HT-29 (cell line): Measurements from ENCODE around the gene KRT85. TPM values are rescaled to one million over a fixed set of nuclear protein-coding genes. Genes with fewer than 3 reads are reported as not detected.

ENCODE experiments used
- DNase-seq: peaks from one replicate; pipeline ENCODE4 v3.0.0-alpha.2; 2015; ENCODE audit warnings: low spot score
- total RNA-seq: library from RNA; depleted of rRNA; stranded (reverse); fragments of >200 nt; shearing (Covaris generic); gene quantifications from 2 replicates; pipeline ENCODE4 v1.2.3, GENCODE V29; 2014

The KRT85 gene
- total RNA-seq, 1 experiment from 2014 or later, result not detected

DNA sequence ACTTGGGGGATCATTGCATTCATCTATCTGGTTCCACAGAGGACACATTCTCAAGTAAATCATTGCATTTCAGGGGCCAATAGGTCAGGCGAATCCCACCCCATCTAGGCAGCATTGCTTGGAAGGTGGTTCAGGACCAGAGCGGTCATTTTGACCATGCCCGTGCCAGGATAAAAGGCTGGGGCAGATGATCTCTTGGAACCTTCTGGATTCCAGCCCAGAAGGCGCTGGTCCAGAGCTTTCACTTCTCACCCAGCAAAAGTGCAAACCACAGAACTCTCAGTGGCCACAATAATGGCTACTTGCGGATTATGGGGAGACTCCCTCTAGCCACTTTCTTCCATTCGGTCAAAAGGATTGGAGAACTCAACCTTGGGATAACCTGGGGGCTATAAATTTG lies 595 bp upstream of the KRT85 start:
- no peak for DNase-seq

DNA sequence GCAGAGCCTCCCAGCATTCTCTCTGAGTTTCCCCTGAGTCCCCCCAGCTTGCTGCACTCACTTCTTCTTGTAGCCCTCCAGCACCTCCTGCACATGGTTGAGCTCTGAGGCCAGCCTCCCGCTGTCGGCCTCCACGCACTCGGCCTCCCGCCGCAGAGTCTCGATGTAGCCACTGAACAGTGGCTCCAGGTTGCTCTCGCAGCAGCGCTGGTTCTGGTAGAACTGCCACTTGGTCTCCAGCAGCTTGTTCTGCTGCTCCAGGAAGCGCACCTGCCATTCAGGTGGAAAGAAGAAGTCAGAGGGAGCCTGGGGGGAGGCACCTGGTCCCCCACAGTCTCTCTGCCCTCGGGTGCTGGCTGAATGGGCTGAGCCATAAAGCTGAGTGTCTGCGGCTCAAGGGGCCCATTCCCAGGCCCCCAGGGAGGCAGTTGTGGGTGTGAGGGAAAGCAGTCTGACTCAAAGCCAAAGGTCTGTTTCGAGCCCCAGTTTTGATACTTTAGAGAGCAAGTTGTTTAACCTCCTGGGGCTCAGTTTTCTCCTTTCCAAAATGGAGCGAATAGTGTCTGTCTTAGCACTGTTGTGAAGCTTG lies 2.3 kb downstream of the KRT85 start:
- DNase-seq, result no peak

DNA sequence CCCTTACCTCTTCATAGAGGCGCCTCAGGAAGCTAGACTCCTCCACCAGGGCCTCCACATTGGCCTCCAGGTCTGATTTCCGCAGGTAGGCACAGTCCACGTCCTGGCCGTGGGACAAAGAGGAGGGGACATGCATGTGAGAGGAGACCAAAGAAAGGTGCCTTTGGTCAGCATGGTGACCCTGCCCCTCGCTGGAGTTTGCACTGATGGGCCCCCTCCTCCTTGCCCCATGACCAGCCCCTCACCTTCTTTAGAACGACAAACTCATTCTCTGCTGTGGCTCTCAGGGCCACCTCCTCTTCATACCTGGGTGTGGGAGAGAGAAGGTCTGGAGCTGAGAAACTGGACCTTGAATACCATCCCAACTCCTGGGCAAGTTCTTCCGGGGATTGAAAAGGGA lies 3.2 kb downstream of the KRT85 start:
- no peak for DNase-seq

- DNase-seq, result no peak
These were observed 4.1 kb downstream of the KRT85 start for GRCh38 chr12:52363111-52363679.

- DNase-seq, result no peak
These were observed 5.1 kb downstream of the KRT85 start for GRCh38 chr12:52362118-52362726.

- DNase-seq, result no peak
These were observed 5.7 kb downstream of the KRT85 start for GRCh38 chr12:52361553-52361952.

DNA sequence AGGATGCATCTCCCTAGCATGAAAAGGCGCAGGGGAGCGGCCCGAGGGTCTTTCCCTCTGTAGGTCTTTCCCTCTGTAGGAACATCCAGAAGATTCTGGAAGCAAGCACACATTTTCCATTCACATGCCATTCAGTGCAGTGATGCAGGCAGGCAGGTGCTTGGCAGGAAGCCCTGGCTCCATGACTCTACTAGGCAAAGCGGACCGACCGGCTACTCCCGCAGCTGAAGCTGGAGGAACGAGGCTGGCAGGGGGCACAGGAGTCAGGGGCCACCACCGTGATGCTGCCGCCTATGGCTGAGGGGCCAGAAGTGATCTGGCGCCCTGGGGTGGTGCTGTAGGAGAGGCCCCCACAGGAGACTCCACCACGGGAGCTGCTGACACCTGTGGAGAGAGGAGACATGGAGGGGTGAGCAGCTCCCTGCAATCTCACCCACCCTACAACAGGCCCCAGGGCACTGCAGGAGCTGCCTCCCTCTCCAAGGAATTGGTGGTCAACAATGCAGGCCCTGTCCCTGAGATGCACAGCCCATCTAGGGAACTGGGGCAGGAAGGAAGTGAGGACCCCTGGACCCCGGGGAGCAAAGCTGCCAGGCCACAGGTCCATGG lies 6.5 kb downstream of the KRT85 start:
- DNase-seq, result no peak

- no peak for DNase-seq
These were observed 7.1 kb downstream of the KRT85 start for GRCh38 chr12:52360106-52360662.

- no peak for DNase-seq
These were observed 7.6 kb downstream of the KRT85 start for GRCh38 chr12:52359621-52360061.

- no peak for DNase-seq
These were observed 8.5 kb downstream of the KRT85 start for GRCh38 chr12:52358575-52359350.

- DNase-seq, result no peak
These were observed 10.3 kb downstream of the KRT85 start for GRCh38 chr12:52356762-52357580.

DNA sequence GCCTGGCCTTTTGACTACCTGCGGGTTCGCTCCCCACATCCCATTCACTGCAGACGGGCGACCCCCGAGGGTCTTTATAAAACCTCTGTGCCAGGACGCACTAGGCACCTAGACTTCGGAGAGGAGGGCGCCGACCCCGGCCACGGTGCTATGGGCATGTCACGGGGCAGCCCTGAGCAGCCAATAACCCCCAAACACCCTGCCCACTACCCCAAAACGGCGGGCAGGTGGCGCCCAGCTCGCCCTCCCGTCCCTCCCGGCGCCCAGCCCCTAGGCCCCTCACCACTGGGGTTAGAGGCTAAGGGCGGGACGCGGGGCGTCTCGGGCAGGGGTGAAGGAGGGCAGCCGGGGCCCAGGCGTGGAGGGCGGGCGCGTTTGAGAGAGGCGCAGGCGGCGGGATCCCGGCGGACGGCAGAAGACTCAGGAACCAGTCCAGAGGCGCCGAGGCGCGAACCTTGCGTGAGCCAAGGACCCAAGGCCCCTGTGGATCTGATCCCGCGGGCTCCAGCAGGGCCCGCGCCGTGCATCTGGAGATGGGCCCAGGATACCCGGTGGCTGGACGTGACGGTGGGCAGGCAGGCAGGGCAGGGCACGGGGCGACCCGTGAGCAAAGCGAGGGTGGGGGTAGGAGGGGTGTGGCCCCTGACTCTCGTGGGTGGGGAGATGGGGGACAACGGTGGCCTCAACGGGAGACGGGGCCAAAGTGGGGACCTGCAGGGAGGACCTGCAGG lies 11.1 kb downstream of the KRT85 start:
- no peak for DNase-seq

DNA sequence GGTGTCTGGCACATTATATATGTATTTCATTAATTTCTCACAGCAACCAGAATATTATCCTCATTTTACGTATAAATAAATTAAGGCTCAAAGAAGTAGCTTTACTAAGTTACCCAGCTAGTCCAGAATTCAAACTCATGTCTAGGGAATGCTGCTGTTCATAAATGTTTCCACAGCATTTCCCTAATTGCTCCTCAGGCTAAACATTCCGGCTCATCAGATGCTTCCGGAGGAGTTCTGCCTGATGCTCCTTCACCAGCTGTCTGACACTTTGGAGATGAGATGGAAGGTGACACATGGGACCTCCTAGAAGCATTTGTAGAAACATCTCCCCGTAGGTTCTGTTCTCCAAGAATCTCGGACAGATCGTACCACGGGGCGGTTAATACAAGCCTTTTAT lies 12.1 kb downstream of the KRT85 start:
- no peak for DNase-seq

- DNase-seq, result no peak
These were observed 13.1 kb downstream of the KRT85 start for GRCh38 chr12:52354200-52354599.

- DNase-seq, result no peak
These were observed 13.5 kb downstream of the KRT85 start for GRCh38 chr12:52353766-52354165.

DNA sequence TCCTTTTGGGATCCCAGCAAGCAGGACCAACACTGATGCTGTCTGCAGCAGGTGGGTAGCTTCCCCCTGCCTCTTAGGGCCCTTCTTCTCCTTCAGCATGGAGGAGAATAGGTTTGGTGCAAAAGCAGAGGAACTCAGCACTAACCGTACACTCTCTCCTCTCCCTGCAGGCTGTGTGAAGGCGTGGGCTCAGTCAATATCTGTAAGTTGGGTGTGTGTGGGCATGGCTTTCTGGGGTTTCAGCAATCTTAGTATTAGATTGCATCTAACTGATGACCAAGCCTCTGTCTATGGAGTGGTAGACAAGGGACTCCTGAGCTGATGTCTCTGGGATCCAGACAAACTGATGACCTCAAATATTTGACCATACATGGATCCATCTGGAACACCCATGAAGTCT lies 14.3 kb downstream of the KRT85 start:
- DNase-seq, result no peak

- no peak for DNase-seq
These were observed 15.9 kb downstream of the KRT85 start for GRCh38 chr12:52351196-52352059.

GRCh38 chr12:52350786-52351185 lies 16.5 kb downstream of the KRT85 start:
- no peak for DNase-seq

DNA sequence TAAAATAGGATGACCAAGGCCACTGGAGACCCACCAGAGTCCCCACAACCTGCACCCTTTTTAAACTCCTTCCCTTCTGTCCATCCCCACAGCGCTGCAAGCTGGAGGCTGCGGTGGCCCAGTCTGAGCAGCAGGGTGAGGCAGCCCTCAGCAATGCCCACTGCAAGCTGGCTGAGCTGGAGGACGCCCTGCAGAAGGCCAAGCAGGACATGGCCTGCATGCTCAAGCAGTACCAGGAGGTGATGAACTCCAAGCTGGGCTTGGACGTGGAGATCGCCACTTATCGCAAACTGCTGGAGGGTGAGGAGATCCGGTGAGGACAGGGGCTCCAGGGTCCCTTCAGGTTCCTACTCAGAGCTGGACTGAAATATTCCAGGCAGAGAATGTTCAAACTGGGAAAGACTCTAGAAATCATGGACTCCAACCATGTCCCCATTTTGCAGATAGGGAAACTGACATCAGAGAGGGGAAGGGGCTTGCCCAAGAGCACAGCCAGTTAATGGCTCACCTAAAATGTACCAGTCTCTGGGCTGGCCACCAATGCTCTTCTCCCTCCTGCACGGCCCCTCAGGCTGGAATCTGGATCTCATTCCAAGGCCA lies 17.2 kb downstream of the KRT85 start:
- DNase-seq, result no peak
